HCT116 (cell line): ENCODE data around the gene TCOF1. TPM values are rescaled to one million over a fixed set of nuclear protein-coding genes. Genes with fewer than 3 reads are reported as not detected.

Source experiments
- ATAC-seq: fragments of 200-7000 bp; cut with Tn5 transposase; 2 replicates; pipeline ENCODE4 v1.9.1; 2020; ENCODE audit warnings: mild to moderate bottlenecking, moderate library complexity
- BruUV-seq: library from RNA; stranded (reverse); fragments of 400-500 nt; replicated peaks from 2 replicates; lab custom pipeline; 2021; lab: Mats Ljungman, UMichigan
- CTCF ChIA-PET: fragments of 300-600 bp; sonication (Branson Sonifier 250); formaldehyde crosslinking; loops from one replicate; lab custom pipeline; 2021; ENCODE audit warnings: antibody characterized with exemption; lab: Charles Lee
- POLR2A ChIA-PET: fragments of 300-600, 350-600 bp; sonication (Branson Sonifier 250); formaldehyde crosslinking; loops from one replicate; lab custom pipeline; 2021; ENCODE audit warnings: antibody characterized with exemption; lab: Charles Lee
- RAD21 ChIA-PET, 2 experiments: fragments of 300-600 bp; sonication (Branson Sonifier 250); formaldehyde crosslinking; loops; one replicate each; lab custom pipeline; 2023; ENCODE audit warnings: low total read pairs in 2 of 2; ENCODE audit not compliant: uncharacterized antibody in 2 of 2, unreplicated experiment in 2 of 2, low non-redundant PET in 1 of 2; lab: Charles Lee
- DNase-seq: peaks from one replicate; pipeline ENCODE4 v3.0.0-alpha.2; 2010; ENCODE audit warnings: low read depth, low spot score
- H2AFZ ChIP-seq: fragments of 200-600 bp; shearing (Covaris generic), sonication (generic); 2 replicates; pipeline ENCODE4 v1.6.1; 2017; ENCODE audit warnings: low read depth, mixed run types, mixed read lengths, antibody characterized with exemption, low read length; ENCODE audit not compliant: poor library complexity, severe bottlenecking
- H3K27ac ChIP-seq: 2 replicates; pipeline ENCODE4 v1.5.1; 2012; ENCODE audit warnings: low read depth, low read length
- H3K27me3 ChIP-seq: fragments of 200-600 bp; sonication (generic); 2 replicates; pipeline ENCODE4 v1.6.1; 2016; ENCODE audit warnings: mixed run types, low read length, mixed read lengths; ENCODE audit not compliant: insufficient read depth
- H3K36me3 ChIP-seq, 2 experiments: fragments of 200-500 bp in 1 of 2; fragments of 200-600 bp in 1 of 2; sonication (Bioruptor generic) in 1 of 2; sonication (generic) in 1 of 2; 2 replicates each; pipeline versions ENCODE4 v1.5.1 to v1.6.1; 2014 to 2016; ENCODE audit warnings: low read length in 2 of 2, inconsistent platforms in 1 of 2, mixed read lengths in 1 of 2, mixed run types in 1 of 2; ENCODE audit not compliant: insufficient read depth in 2 of 2, control insufficient read depth in 1 of 2
- H3K4me1 ChIP-seq, 2 experiments: fragments of 200-600 bp in 1 of 2; sonication (generic) in 1 of 2; 2 replicates each; pipeline versions ENCODE4 v1.5.1 to v1.6.1; 2012 to 2017; ENCODE audit warnings: low read length in 2 of 2, inconsistent platforms in 1 of 2, mild to moderate bottlenecking in 1 of 2, mixed read lengths in 1 of 2, mixed run types in 1 of 2, moderate library complexity in 1 of 2; ENCODE audit not compliant: insufficient read depth in 2 of 2, control insufficient read depth in 1 of 2
- H3K4me2 ChIP-seq: fragments of 200-600 bp; sonication (generic); 2 replicates; pipeline ENCODE4 v1.6.1; 2017; ENCODE audit warnings: mixed run types, low read length, mixed read lengths
- H3K4me3 ChIP-seq, 2 experiments: fragments of 200-600 bp in 1 of 2; sonication (generic) in 1 of 2; replicated peaks in 1 of 2; 2 replicates each; pipeline ENCODE4 v1.5.1; 2011 to 2016; ENCODE audit warnings: low read length in 2 of 2, control low read depth in 1 of 2, low read depth in 1 of 2, mild to moderate bottlenecking in 1 of 2, mixed read lengths in 1 of 2, mixed run types in 1 of 2
- H3K79me2 ChIP-seq: fragments of 200-600 bp; sonication (generic); 2 replicates; pipeline ENCODE4 v1.6.1; 2017; ENCODE audit warnings: mild to moderate bottlenecking, mixed run types, low read length, moderate library complexity, mixed read lengths; ENCODE audit not compliant: insufficient read depth
- H3K9ac ChIP-seq: fragments of 200-600 bp; sonication (generic); 2 replicates; pipeline ENCODE4 v1.6.1; 2016; ENCODE audit warnings: low read length, mixed read lengths
- H3K9me2 ChIP-seq: fragments of 200-600 bp; sonication (generic), shearing (Covaris generic); 2 replicates; pipeline ENCODE4 v1.6.1; 2017; ENCODE audit warnings: mixed run types, mild to moderate bottlenecking, moderate library complexity; ENCODE audit not compliant: insufficient read depth
- H3K9me3 ChIP-seq, 2 experiments: fragments of 200-500 bp in 1 of 2; fragments of 200-600 bp in 1 of 2; sonication (Bioruptor generic) in 1 of 2; sonication (generic) in 1 of 2; 2 replicates each; pipeline ENCODE4 v1.6.1; 2014 to 2017; ENCODE audit warnings: low read length in 2 of 2, mixed read lengths in 2 of 2, inconsistent platforms in 1 of 2, low read depth in 1 of 2, mild to moderate bottlenecking in 1 of 2, mixed run types in 1 of 2, moderate library complexity in 1 of 2; ENCODE audit not compliant: control insufficient read depth in 1 of 2, insufficient read depth in 1 of 2
- H4K20me1 ChIP-seq: fragments of 200-600 bp; sonication (generic), shearing (Covaris generic); 2 replicates; pipeline ENCODE4 v1.6.1; 2017; ENCODE audit warnings: mixed run types, mild to moderate bottlenecking, moderate library complexity; ENCODE audit not compliant: insufficient read depth
- CBX3 ChIP-seq: IDR thresholded peaks from 2 replicates; pipeline ENCODE4 v1.6.1; 2012; ENCODE audit warnings: low read depth
- CEBPB ChIP-seq: IDR thresholded peaks from 2 replicates; pipeline ENCODE4 v1.6.1; 2012; ENCODE audit warnings: low read depth
- EGR1 ChIP-seq: IDR thresholded peaks from 2 replicates; pipeline ENCODE4 v1.6.1; 2012; ENCODE audit warnings: low read depth
- ELF1 ChIP-seq: IDR thresholded peaks from 2 replicates; pipeline ENCODE4 v1.6.1; 2012; ENCODE audit warnings: low read depth, borderline replicate concordance
- EZH2 ChIP-seq: fragments of 200-600 bp; sonication (generic); IDR thresholded peaks from 2 replicates; pipeline ENCODE4 v1.6.1; 2017; ENCODE audit warnings: antibody characterized with exemption, mixed run types
- EZH2phosphoT487 ChIP-seq: fragments of 200-600 bp; IDR thresholded peaks from 2 replicates; pipeline ENCODE4 v1.6.1; 2018; ENCODE audit warnings: antibody characterized with exemption, borderline replicate concordance
- JUND ChIP-seq: IDR thresholded peaks from 2 replicates; pipeline ENCODE4 v1.6.1; 2012
- MAX ChIP-seq: IDR thresholded peaks from 2 replicates; pipeline ENCODE4 v1.6.1; 2012
- POLR2AphosphoS5 ChIP-seq: IDR thresholded peaks from 2 replicates; pipeline ENCODE4 v1.6.1; 2011; ENCODE audit warnings: mild to moderate bottlenecking, low read depth, low read length, moderate library complexity
- RAD21 ChIP-seq: IDR thresholded peaks from 2 replicates; pipeline ENCODE4 v1.6.1; 2012; ENCODE audit warnings: low read depth, mild to moderate bottlenecking
- REST ChIP-seq: IDR thresholded peaks from 2 replicates; pipeline ENCODE4 v1.6.1; 2012; ENCODE audit warnings: low read depth
- SIN3A ChIP-seq: IDR thresholded peaks from 2 replicates; pipeline ENCODE4 v1.6.1; 2012; ENCODE audit warnings: low read depth
- SP1 ChIP-seq: IDR thresholded peaks from 2 replicates; pipeline ENCODE4 v1.6.1; 2012; ENCODE audit warnings: low read depth
- SRF ChIP-seq: IDR thresholded peaks from 2 replicates; pipeline ENCODE4 v1.6.1; 2012; ENCODE audit warnings: low read depth
- YY1 ChIP-seq: IDR thresholded peaks from 2 replicates; pipeline ENCODE4 v1.6.1; 2011; ENCODE audit warnings: low read length, low read depth, moderate library complexity, mild to moderate bottlenecking; ENCODE audit not compliant: insufficient replicate concordance; ENCODE audit errors: extremely low read depth
- ZBTB33 ChIP-seq: IDR thresholded peaks from 2 replicates; pipeline ENCODE4 v1.6.1; 2011; ENCODE audit warnings: mild to moderate bottlenecking, low read length, moderate library complexity; ENCODE audit not compliant: insufficient replicate concordance; ENCODE audit errors: extremely low read depth
- ZNF274 ChIP-seq: fragments of 200-500 bp; sonication (Bioruptor generic); IDR thresholded peaks from 2 replicates; pipeline ENCODE4 v1.6.1; 2014; ENCODE audit warnings: mild to moderate bottlenecking, low read depth, low read length, inconsistent platforms
- intact Hi-C: fragments of 100-400 bp; cut with micrococcal nuclease; formaldehyde crosslinking; loops from 2 replicates; pipeline ENCODE4 v1.10.0; 2022
- total RNA-seq: library from RNA; stranded (reverse); gene quantifications from one replicate; pipeline ENCODE4 v1.2.1, GENCODE V29; 2021; ENCODE audit not compliant: unreplicated experiment

Gene TCOF1
- total RNA-seq, 1 experiment from 2014 or later: 94.7 TPM

- peaks cover 0 to 21% of the 10 kb centered on the region in 2 experiments; a peak in 2 of 4 replicates for H3K4me1 ChIP-seq
These were observed 32.1 kb upstream of the TCOF1 start for GRCh38 chr5:150325426-150325825.

GRCh38 chr5:150326707-150327106 lies 30.8 kb upstream of the TCOF1 start:
- Histone ChIP-seq H3K4me3 (no peak overlapping the region), H3K27ac (no peak overlapping the region), H4K20me1 (no peaks in the 10 kb centered on the region), H3K9ac (no peak overlapping the region), H3K79me2 (no peaks in the 10 kb centered on the region), H3K27me3 (no peaks in the 10 kb centered on the region), H3K4me2 (no peak overlapping the region), H3K9me3 (no peaks in the 10 kb centered on the region), H2AFZ (no peak overlapping the region), H3K9me2 (no peaks in the 10 kb centered on the region), H3K4me1 (peaks cover 0 to 11% of the 10 kb centered on the region in 2 experiments; a peak in 2 of 4 replicates), H3K36me3 (no peaks in the 10 kb centered on the region)
- intact Hi-C loops: no loop called here
- DNase-seq (no peak), ATAC-seq (no peak)
- POLR2A ChIA-PET: no interaction called here
- no TSS peak for BruUV-seq
- CTCF ChIA-PET: no interaction called here
- RAD21 ChIA-PET: no interaction called here
- TF ChIP-seq REST: no peak
- TF ChIP-seq YY1: no peak
- no peak for TF ChIP-seq POLR2AphosphoS5
- TF ChIP-seq ZNF274: no peak
- no peak for TF ChIP-seq EGR1
- no peak for TF ChIP-seq ZBTB33
- no peak for TF ChIP-seq EZH2phosphoT487
- TF ChIP-seq JUND: no peak
- no peak for TF ChIP-seq SP1
- TF ChIP-seq MAX: no peak
- TF ChIP-seq RAD21: no peak
- TF ChIP-seq EZH2: no peak
- no peak for TF ChIP-seq ELF1
- no peak for TF ChIP-seq SIN3A
- no peak for TF ChIP-seq CEBPB
- TF ChIP-seq CBX3: no peak

More at GRCh38 chr5:150325426-150325825, 32.1 kb upstream of the TCOF1 start:
- H4K20me1 ChIP-seq: no peaks in the 10 kb centered on the region
- no peaks in the 10 kb centered on the region for H3K9me2 ChIP-seq
- H2AFZ ChIP-seq: no peak overlapping the region
- no peaks in the 10 kb centered on the region for H3K79me2 ChIP-seq
- DNase-seq (no peak), ATAC-seq (no peak)
- no peaks in the 10 kb centered on the region for H3K9me3 ChIP-seq
- H3K27ac ChIP-seq: no peak overlapping the region
- BruUV-seq: no TSS peak
- H3K27me3 ChIP-seq: no peaks in the 10 kb centered on the region
- H3K4me2 ChIP-seq: no peak overlapping the region
- RAD21 ChIA-PET: no interaction called here
- POLR2A ChIA-PET: no interaction called here
- intact Hi-C loops: no loop called here
- CTCF ChIA-PET: interaction anchor here (1.0 kb wide), 1 partner anchor 16 kb away, joined by 4 read pairs; no protein-coding TSS in a partner anchor
- no peaks in the 10 kb centered on the region for H3K36me3 ChIP-seq
- TF ChIP-seq SRF (no peak), YY1 (no peak)
- H3K4me3 ChIP-seq: no peak overlapping the region
- H3K9ac ChIP-seq: no peak overlapping the region
